ENCODE data around the gene RDH12.

DNA sequence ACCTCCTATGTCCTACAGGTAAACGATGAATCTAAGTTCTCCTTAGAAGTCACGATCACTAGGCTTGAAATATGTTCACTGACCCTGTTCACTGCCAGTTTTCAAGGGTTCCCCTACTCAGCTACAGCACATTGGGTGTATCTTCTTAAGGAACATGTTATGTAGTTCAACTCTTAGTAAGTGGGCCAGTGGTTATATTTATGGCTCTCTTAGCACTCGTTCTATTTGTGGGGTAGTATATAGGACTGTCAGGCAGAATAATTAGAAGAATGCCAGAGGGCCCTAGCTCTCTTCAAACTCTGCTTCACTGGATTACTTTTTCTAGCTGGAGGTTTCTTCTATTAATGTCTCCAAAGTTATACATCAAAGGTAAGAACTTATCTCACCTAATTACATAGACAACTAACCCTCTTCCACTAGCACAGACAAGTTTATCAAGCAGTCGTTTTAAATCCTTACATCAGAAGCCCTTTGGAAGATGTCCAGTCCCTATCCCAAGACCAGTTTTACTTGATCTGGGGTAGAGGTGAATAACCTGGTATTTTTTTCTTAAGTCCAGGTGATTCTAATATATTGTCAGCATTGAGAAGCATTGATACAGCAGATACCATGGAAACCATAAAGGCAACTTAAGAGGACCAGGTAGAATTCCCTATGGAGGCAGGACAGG, 75.1 kb downstream of the RDH12 start:
- TF ChIP-seq, protein P1, sequence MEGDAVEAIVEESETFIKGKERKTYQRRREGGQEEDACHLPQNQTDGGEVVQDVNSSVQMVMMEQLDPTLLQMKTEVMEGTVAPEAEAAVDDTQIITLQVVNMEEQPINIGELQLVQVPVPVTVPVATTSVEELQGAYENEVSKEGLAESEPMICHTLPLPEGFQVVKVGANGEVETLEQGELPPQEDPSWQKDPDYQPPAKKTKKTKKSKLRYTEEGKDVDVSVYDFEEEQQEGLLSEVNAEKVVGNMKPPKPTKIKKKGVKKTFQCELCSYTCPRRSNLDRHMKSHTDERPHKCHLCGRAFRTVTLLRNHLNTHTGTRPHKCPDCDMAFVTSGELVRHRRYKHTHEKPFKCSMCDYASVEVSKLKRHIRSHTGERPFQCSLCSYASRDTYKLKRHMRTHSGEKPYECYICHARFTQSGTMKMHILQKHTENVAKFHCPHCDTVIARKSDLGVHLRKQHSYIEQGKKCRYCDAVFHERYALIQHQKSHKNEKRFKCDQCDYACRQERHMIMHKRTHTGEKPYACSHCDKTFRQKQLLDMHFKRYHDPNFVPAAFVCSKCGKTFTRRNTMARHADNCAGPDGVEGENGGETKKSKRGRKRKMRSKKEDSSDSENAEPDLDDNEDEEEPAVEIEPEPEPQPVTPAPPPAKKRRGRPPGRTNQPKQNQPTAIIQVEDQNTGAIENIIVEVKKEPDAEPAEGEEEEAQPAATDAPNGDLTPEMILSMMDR (IDR thresholded peaks at IDR 0.05 in 2 of 3, conservative IDR thresholded peaks at IDR 0.05 in 1 of 3; ENCODE audit: insufficient read depth in 2 of 3, low read depth in 1 of 3, low read length in 3 of 3): no peak
- no peak for TF ChIP-seq KLF10 (CRISPR knock-in tag; IDR thresholded peaks at IDR 0.05)
- TF ChIP-seq, protein P2, sequence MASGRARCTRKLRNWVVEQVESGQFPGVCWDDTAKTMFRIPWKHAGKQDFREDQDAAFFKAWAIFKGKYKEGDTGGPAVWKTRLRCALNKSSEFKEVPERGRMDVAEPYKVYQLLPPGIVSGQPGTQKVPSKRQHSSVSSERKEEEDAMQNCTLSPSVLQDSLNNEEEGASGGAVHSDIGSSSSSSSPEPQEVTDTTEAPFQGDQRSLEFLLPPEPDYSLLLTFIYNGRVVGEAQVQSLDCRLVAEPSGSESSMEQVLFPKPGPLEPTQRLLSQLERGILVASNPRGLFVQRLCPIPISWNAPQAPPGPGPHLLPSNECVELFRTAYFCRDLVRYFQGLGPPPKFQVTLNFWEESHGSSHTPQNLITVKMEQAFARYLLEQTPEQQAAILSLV (tag; IDR thresholded peaks at IDR 0.05): no peak
- TF ChIP-seq, protein P3, sequence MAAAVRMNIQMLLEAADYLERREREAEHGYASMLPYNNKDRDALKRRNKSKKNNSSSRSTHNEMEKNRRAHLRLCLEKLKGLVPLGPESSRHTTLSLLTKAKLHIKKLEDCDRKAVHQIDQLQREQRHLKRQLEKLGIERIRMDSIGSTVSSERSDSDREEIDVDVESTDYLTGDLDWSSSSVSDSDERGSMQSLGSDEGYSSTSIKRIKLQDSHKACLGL (CRISPR knock-in tag; IDR thresholded peaks at IDR 0.05; ENCODE audit: borderline replicate concordance, poor library complexity, severe bottlenecking): no peak
- no peak for TF ChIP-seq SLC30A9 (CRISPR knock-in tag; IDR thresholded peaks at IDR 0.05)

Data from K562 (cell line).